Measurements from ENCODE around the gene ICA1L.

- TF ChIP-seq ELF4 (IDR thresholded peaks at IDR 0.05) (no peak), FOXK2 (IDR thresholded peaks at IDR 0.05) (no peak), FOXA1 (IDR thresholded peaks at IDR 0.05) (no peak), SP1 (IDR thresholded peaks at IDR 0.05) (no peak), BHLHE40 (IDR thresholded peaks at IDR 0.05; ENCODE audit: borderline replicate concordance) (no peak), SUZ12 (IDR thresholded peaks at IDR 0.05) (no peak), HDGF (IDR thresholded peaks at IDR 0.05; ENCODE audit: borderline replicate concordance) (no peak), TARDBP (IDR thresholded peaks at IDR 0.05) (no peak), PKNOX1 (IDR thresholded peaks at IDR 0.05) (no peak), ZNF384 (IDR thresholded peaks at IDR 0.05) (no peak), NFRKB (IDR thresholded peaks at IDR 0.05) (no peak)
Observed at GRCh38 chr2:202782940-202783558, 88.5 kb downstream of the ICA1L start.

Measured in HEK293T (cell line).